Thyroid gland (tissue), 4 donors: Measurements from ENCODE around the gene LILRA1. TPM values are rescaled to one million over a fixed set of nuclear protein-coding genes. Genes with fewer than 3 reads are reported as not detected.
"Not testable (repeated sequence)": the region's sequence is repeated elsewhere in the genome, so short reads cannot be mapped to it uniquely, and the experiment has no call there.

Experiments
- DNase-seq, 2 donors: peaks; one replicate each; pipeline ENCODE4 v3.0.0-alpha.2; 2019
- H3K27ac ChIP-seq, 3 donors: fragments of 200-600 bp; sonication (generic); 1 replicate in 2 of 3; 2 replicates in 1 of 3; pipeline ENCODE4 v1.5.1; 2016 to 2019; ENCODE audit warnings: mild to moderate bottlenecking in 1 of 3, moderate library complexity in 1 of 3
- H3K27me3 ChIP-seq: fragments of 200-600 bp; sonication (generic); one replicate; pipeline ENCODE4 v1.5.1; 2019
- H3K36me3 ChIP-seq, 2 donors: fragments of 200-600 bp; sonication (generic); one replicate each; pipeline ENCODE4 v1.5.1; 2016 to 2019
- H3K4me1 ChIP-seq, 2 donors: fragments of 200-600 bp; sonication (generic); one replicate each; pipeline ENCODE4 v1.5.1; 2017 to 2019
- H3K4me3 ChIP-seq, 3 donors: fragments of 200-600 bp; sonication (generic); replicated peaks in 1 of 3; 1 replicate in 2 of 3; 2 replicates in 1 of 3; pipeline ENCODE4 v1.5.1; 2016; ENCODE audit warnings: mild to moderate bottlenecking in 1 of 3
- H3K9me3 ChIP-seq: fragments of 200-600 bp; sonication (generic); one replicate; pipeline ENCODE4 v1.5.1; 2017
- CTCF ChIP-seq, 6 experiments: fragments of 200-600 bp in 3 of 6; fragments of 450-650 bp in 3 of 6; sonication (generic) in 3 of 6; IDR thresholded peaks; one replicate each; pipeline ENCODE4 v1.5.1; 2016 to 2019; ENCODE audit warnings: antibody characterized with exemption in 6 of 6, mild to moderate bottlenecking in 2 of 6, inconsistent platforms in 1 of 6, moderate library complexity in 1 of 6
- POLR2A ChIP-seq, 2 donors: fragments of 450-650 bp; IDR thresholded peaks; one replicate each; pipeline ENCODE4 v1.6.1; 2017; ENCODE audit warnings: antibody characterized with exemption in 2 of 2, mild to moderate bottlenecking in 2 of 2, moderate library complexity in 1 of 2
- WGBS, 2 donors: methylation state at CpG; one replicate each; pipeline ENCODE4 v1.1.5; 2017; 5-methylcytosine and 5-hydroxymethylcytosine counted together
- intact Hi-C: fragments of 100-400 bp; cut with DNase I; formaldehyde crosslinking; loops from one replicate; pipeline ENCODE4 v1.15.1; 2023
- total RNA-seq, 4 donors: library from RNA; depleted of rRNA; stranded (reverse); fragments of >200 nt; gene quantifications; one replicate each; pipeline ENCODE4 v1.2.3, GENCODE V29; 2016

Gene LILRA1
- under 1 TPM in 1 of 4 donors, not detected in 3; 0.54 TPM for total RNA-seq

DNA sequence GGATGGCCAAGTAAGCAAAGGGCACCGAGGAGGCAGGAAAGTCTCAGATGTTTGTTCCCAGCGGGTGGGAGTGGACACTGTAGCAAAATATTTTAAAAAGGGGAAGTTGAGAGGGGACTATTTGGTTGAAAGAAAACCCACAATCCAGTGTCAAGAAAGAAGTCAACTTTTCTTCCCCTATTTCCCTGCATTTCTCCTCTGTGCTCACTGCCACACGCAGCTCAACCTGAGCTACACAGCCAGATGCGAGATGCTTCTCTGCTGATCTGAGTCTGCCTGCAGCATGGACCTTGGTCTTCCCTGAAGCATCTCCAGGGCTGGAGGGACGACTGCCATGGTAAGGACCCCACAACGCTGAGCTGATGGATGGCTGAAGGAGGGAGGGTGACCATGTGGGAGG is at the start of gene LILRA1:
LILRA1 (plus strand) TSS at position 188 of the 400 bp plus-strand sequence. CDS start 613 bp downstream, outside the sequence.
- intact Hi-C loops, DNase-seq, H3K4me3 ChIP-seq, H3K27ac ChIP-seq, H3K4me1 ChIP-seq, H3K9me3 ChIP-seq, H3K36me3 ChIP-seq, H3K27me3 ChIP-seq: not testable (repeated sequence)
- WGBS, 2 donors, result 66 to 71% methylated on average over 6 of the region's 6 CpGs

DNA sequence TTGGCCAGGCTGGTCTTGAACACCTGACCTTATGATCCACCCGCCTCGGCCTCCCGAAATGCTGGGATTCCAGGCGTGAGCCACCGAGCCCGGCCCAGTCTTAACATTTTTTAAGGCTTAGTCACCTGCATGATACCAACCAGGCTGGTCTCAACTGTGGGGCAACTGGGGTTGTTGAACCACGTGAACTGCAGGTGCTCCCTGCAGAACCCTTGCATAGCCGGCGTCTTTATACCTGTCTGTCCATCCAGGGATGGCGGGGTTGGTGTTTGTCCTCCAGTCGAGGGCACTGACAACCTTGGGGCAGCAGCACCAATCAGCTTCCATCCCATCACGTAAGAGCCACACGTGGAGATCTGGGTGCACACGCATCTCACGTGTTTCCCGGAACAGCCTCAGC is 44.6 kb upstream of the LILRA1 start:
- intact Hi-C loops, result no loop called here
- no peaks in the 10 kb centered on the region for H3K27me3 ChIP-seq
- 80 to 92% methylated on average over 13 to 16 of the region's 16 CpGs for WGBS, 2 donors
- H3K4me1 ChIP-seq, result no peaks in the 10 kb centered on the region
- TF ChIP-seq POLR2A (IDR thresholded peaks at IDR 0.05) (no peak), CTCF (IDR thresholded peaks at IDR 0.05) (no peak)
- H3K27ac ChIP-seq, result no peak overlapping the region
- no peaks in the 10 kb centered on the region for H3K9me3 ChIP-seq
- no peak for DNase-seq
- no peaks in the 10 kb centered on the region for H3K36me3 ChIP-seq
- no peak overlapping the region for H3K4me3 ChIP-seq

DNA sequence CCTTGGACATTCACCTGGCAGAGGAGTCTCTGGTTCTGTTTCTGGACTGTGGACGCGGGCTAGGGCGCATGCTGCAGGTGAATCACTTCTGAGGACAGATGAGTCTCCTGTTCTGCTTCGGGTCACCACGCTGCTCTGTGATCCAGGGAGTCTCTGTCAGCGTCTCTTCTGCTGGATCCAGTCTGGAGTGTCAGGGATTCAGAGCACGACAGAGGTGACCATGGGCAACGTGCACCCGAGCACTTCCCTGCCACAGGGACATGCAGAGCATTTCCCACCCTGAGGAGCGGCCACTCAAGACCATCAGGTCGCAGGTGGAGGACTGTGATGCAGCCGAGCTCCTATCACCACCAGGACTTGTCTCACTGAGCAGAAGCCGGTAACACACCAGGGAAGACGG is 44.2 kb upstream of the LILRA1 start:
- H3K27ac ChIP-seq, result no peak overlapping the region
- H3K4me1 ChIP-seq, result no peaks in the 10 kb centered on the region
- intact Hi-C loops, result no loop called here
- no peaks in the 10 kb centered on the region for H3K27me3 ChIP-seq
- H3K9me3 ChIP-seq, result no peaks in the 10 kb centered on the region
- TF ChIP-seq POLR2A (IDR thresholded peaks at IDR 0.05), result no peak
- TF ChIP-seq CTCF (IDR thresholded peaks at IDR 0.05), result no peak
- no peak overlapping the region for H3K4me3 ChIP-seq
- WGBS, 2 donors, result 80% methylated on average over 10 to 14 of the region's 14 CpGs
- DNase-seq, result no peak
- no peaks in the 10 kb centered on the region for H3K36me3 ChIP-seq

GRCh38 chr19:54551293-54551692 is 42.1 kb upstream of the LILRA1 start:
- intact Hi-C loops, result no loop called here
- 85 to 89% methylated on average over 6 of the region's 6 CpGs for WGBS, 2 donors
- DNase-seq, result no peak
- H3K4me1 ChIP-seq, result no peaks in the 10 kb centered on the region
- H3K27me3 ChIP-seq, result no peaks in the 10 kb centered on the region
- H3K9me3 ChIP-seq, result no peaks in the 10 kb centered on the region
- no peaks in the 10 kb centered on the region for H3K36me3 ChIP-seq
- no peak overlapping the region for H3K4me3 ChIP-seq
- no peak overlapping the region for H3K27ac ChIP-seq
- no peak for TF ChIP-seq CTCF (IDR thresholded peaks at IDR 0.05)
- TF ChIP-seq POLR2A (IDR thresholded peaks at IDR 0.05), result no peak

- no peak for TF ChIP-seq POLR2A (IDR thresholded peaks at IDR 0.05)
- no peak for TF ChIP-seq CTCF (IDR thresholded peaks at IDR 0.05)
- Histone ChIP-seq H3K4me1 (no peaks in the 10 kb centered on the region), H3K9me3 (no peaks in the 10 kb centered on the region), H3K27me3 (no peaks in the 10 kb centered on the region), H3K36me3 (no peaks in the 10 kb centered on the region), H3K4me3 (no peak overlapping the region), H3K27ac (no peak overlapping the region)
- intact Hi-C loops, result no loop called here
- DNase-seq, result peak in 1 of 2 donors; percentile 3
- 77 to 78% methylated on average over 22 of the region's 22 CpGs for WGBS, 2 donors
Observed at GRCh38 chr19:54551950-54552912, 41.2 kb upstream of the LILRA1 start.
